Gastroesophageal sphincter (tissue), 4 donors: ENCODE measurements around the gene GPANK1. TPM values are rescaled to one million over a fixed set of nuclear protein-coding genes. Genes with fewer than 3 reads are reported as not detected.
A peak's percentile ranks its signal among the peaks of the same experiment; 100 is the strongest.

Experiments used
- ATAC-seq: fragments of 150-250 bp; one replicate; pipeline ENCODE4 v1.9.1; 2016; ENCODE audit warnings: mild to moderate bottlenecking, moderate library complexity
- H3K27ac ChIP-seq, 4 donors: fragments of 200-600 bp; sonication (generic) in 3 of 4; 1 replicate in 3 of 4; 2 replicates in 1 of 4; pipeline ENCODE4 v1.5.1; 2016 to 2019
- H3K27me3 ChIP-seq: fragments of 200-600 bp; sonication (generic); one replicate; pipeline ENCODE4 v1.5.1; 2019
- H3K36me3 ChIP-seq, 2 donors: fragments of 200-600 bp; sonication (generic); one replicate each; pipeline ENCODE4 v1.5.1; 2019; ENCODE audit warnings: control low read depth in 1 of 2
- H3K4me1 ChIP-seq, 3 donors: fragments of 200-600 bp; sonication (generic); 1 replicate in 2 of 3; 2 replicates in 1 of 3; pipeline ENCODE4 v1.5.1; 2016 to 2019; ENCODE audit warnings: control low read depth in 2 of 3
- H3K4me3 ChIP-seq, 2 donors: fragments of 200-600 bp; sonication (generic); one replicate each; pipeline ENCODE4 v1.5.1; 2019; ENCODE audit warnings: mild to moderate bottlenecking in 1 of 2, moderate library complexity in 1 of 2
- H3K9me3 ChIP-seq, 3 donors: fragments of 200-600 bp; sonication (generic); one replicate each; pipeline ENCODE4 v1.5.1; 2017 to 2019; ENCODE audit warnings: control low read depth in 2 of 3
- CTCF ChIP-seq, 4 experiments: fragments of 200-600 bp in 2 of 4; fragments of 450-650 bp in 2 of 4; sonication (generic) in 1 of 4; IDR thresholded peaks; one replicate each; pipeline ENCODE4 v1.5.1; 2017 to 2019; ENCODE audit warnings: antibody characterized with exemption in 4 of 4, mild to moderate bottlenecking in 2 of 4, moderate library complexity in 2 of 4
- EP300 ChIP-seq: sonication (generic); formaldehyde crosslinking; IDR thresholded peaks from one replicate; pipeline ENCODE4 v1.6.1; 2017; ENCODE audit warnings: antibody characterized with exemption, mild to moderate bottlenecking
- POLR2A ChIP-seq, 2 donors: fragments of 450-650 bp; IDR thresholded peaks; one replicate each; pipeline ENCODE4 v1.6.1; 2017; ENCODE audit warnings: antibody characterized with exemption in 2 of 2, mild to moderate bottlenecking in 2 of 2, moderate library complexity in 1 of 2
- POLR2AphosphoS5 ChIP-seq: sonication (generic); formaldehyde crosslinking; IDR thresholded peaks from one replicate; pipeline ENCODE4 v1.6.1; 2017; ENCODE audit warnings: antibody characterized with exemption
- WGBS, 2 donors: methylation state at CpG; one replicate each; pipeline ENCODE4 v1.1.5; 2018; ENCODE audit warnings: low coverage in 1 of 2; 5-methylcytosine and 5-hydroxymethylcytosine counted together
- total RNA-seq, 4 donors: library from RNA; depleted of rRNA; stranded (reverse); fragments of >200 nt; gene quantifications; one replicate each; pipeline ENCODE4 v1.1.0, GENCODE V29; 2016

The GPANK1 gene
- total RNA-seq, 4 donors from 2014 or later = 17.1 to 22.3 (median 17.9) TPM

DNA sequence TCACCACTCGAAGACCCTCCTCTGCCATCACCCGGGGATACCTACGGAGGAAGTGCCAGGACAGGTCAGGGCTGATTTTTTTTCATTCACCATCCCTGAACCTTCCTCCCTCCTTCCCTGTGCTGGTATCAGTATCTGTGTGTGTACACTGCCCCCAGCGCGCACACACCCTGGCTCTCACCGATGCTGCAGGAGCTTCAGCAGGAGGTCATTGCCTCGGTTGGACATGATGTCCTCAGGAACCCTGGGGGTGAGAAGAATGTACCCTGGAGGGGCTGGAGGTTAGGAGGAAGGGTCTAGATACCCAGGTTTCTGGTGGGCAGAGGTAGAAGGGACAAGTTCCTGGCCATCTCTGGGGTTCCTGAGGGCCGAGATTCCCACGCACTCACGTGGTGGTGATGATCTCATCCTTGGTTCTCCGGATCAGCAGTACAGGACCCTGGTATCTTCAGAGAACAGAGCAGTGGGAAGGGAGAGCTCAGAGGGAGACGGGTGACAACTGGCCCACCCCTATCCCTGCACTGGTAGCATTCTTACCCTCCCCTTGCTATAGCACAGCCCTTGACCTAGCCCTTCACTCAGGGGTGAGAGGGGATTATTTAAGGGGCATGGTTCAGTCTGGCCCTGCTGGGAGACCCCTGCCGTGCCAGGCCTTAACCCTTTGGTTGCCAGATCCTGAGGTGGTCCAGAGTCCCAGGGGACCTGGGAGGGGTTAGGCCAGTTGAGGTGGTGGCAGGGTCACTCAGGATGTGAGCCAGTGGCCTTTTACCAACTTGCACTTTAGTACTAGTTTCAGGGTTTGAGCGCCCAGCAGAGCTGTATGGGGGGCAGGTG lies 23.3 kb upstream of the GPANK1 start:
- Histone ChIP-seq H3K4me3 (no peak overlapping the region), H3K36me3 (peaks cover 0 to 78% of the 10 kb centered on the region in 2 donors), H3K4me1 (peaks cover 0 to 9% (median 0%) of the 10 kb centered on the region in 3 donors), H3K27ac (no peak overlapping the region), H3K27me3 (no peaks in the 10 kb centered on the region), H3K9me3 (no peaks in the 10 kb centered on the region)
- WGBS, 2 donors = 0 to 86% methylated on average over 1 to 8 of the region's 14 CpGs
- ATAC-seq = no peak
- TF ChIP-seq EP300 (no peak), POLR2AphosphoS5 (no peak), CTCF (IDR thresholded peaks at IDR 0.05) (no peak), POLR2A (IDR thresholded peaks at IDR 0.05) (no peak)

DNA sequence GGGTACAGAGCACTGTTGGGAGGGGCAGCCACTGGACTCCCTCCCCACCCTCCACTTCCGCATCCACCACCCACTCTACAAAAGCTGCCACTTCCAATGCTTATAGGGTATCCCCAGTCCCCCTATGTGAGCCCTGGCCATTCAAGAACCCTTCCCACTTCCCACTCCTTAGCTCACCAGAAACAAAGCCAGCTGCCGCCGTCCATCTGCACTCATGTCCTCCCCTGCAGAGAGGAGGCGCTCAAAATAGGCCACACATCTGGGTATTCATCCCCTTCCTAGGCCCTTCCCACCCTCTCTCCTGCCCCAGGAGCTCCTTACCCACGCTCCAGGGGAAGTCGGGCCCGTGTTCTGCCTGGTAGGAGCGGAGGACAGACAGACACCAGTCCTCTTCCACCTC lies 22.5 kb upstream of the GPANK1 start:
- Histone ChIP-seq H3K27me3 (no peaks in the 10 kb centered on the region), H3K27ac (no peak overlapping the region), H3K9me3 (no peaks in the 10 kb centered on the region), H3K4me3 (no peak overlapping the region), H3K4me1 (peaks cover 0 to 13% (median 0%) of the 10 kb centered on the region in 3 donors), H3K36me3 (peaks cover 0 to 70% of the 10 kb centered on the region in 2 donors)
- TF ChIP-seq EP300 = no peak
- TF ChIP-seq CTCF (IDR thresholded peaks at IDR 0.05) = no peak
- TF ChIP-seq POLR2AphosphoS5 = no peak
- no peak for TF ChIP-seq POLR2A (IDR thresholded peaks at IDR 0.05)
- no peak for ATAC-seq
- 83 to 87% methylated on average over 4 to 8 of the region's 8 CpGs for WGBS, 2 donors

GRCh38 chr6:31686483-31686882 lies 21.7 kb upstream of the GPANK1 start:
- no peaks in the 10 kb centered on the region for H3K27me3 ChIP-seq
- H3K27ac ChIP-seq = no peak overlapping the region
- H3K36me3 ChIP-seq = peaks cover 0 to 62% of the 10 kb centered on the region in 2 donors
- no peaks in the 10 kb centered on the region for H3K9me3 ChIP-seq
- no peak overlapping the region for H3K4me3 ChIP-seq
- no peak for ATAC-seq
- H3K4me1 ChIP-seq = peaks cover 0 to 19% (median 0%) of the 10 kb centered on the region in 3 donors
- TF ChIP-seq POLR2A (IDR thresholded peaks at IDR 0.05) = no peak
- TF ChIP-seq CTCF (IDR thresholded peaks at IDR 0.05) = no peak
- TF ChIP-seq POLR2AphosphoS5 = no peak
- TF ChIP-seq EP300 = no peak
- 69 to 84% methylated on average over 4 to 5 of the region's 5 CpGs for WGBS, 2 donors

DNA sequence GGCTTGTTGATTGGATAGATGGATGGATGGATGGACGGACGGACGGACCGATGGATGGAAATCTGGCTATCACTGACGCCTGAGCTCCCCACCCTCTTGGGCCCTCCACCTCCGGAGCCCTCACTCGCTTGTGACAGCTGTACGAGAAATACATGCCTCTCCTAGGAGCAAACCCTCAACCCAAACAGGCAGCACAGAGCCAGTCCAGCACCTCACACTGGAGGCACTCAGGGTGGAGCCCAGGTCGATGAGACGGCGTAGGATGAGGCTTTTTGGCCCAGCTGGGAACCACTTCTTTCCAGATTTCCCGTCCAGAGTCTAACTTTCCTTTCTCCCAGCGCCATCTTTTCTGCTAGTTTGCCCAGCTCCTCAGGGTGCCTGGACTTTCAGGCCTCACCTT lies 18.8 kb upstream of the GPANK1 start:
- ATAC-seq = no peak
- WGBS, 2 donors = 59 to 77% methylated on average over 5 to 11 of the region's 13 CpGs
- no peak for TF ChIP-seq CTCF (IDR thresholded peaks at IDR 0.05)
- TF ChIP-seq EP300 = no peak
- TF ChIP-seq POLR2A (IDR thresholded peaks at IDR 0.05) = no peak
- TF ChIP-seq POLR2AphosphoS5 = no peak

More for the DNA sequence above, 18.8 kb upstream of the GPANK1 start:
- peak overlapping the region in 1 of 4 donors; percentile 47 for H3K27ac ChIP-seq
- peaks cover 0 to 33% of the 10 kb centered on the region in 2 donors for H3K36me3 ChIP-seq
- H3K9me3 ChIP-seq = no peaks in the 10 kb centered on the region
- peak overlapping the region in 1 of 2 donors; percentile 39 for H3K4me3 ChIP-seq
- no peaks in the 10 kb centered on the region for H3K27me3 ChIP-seq
- H3K4me1 ChIP-seq = peaks cover 0 to 35% (median 5%) of the 10 kb centered on the region in 3 donors
